HG03196 (cell line): ENCODE results near the gene NAA10.

Source experiments
- ATAC-seq: cut with Tn5 transposase; IDR thresholded peaks from one replicate; pipeline ENCODE4 v1.9.1; 2021; ENCODE audit not compliant: unreplicated experiment

The NAA10 gene

DNA sequence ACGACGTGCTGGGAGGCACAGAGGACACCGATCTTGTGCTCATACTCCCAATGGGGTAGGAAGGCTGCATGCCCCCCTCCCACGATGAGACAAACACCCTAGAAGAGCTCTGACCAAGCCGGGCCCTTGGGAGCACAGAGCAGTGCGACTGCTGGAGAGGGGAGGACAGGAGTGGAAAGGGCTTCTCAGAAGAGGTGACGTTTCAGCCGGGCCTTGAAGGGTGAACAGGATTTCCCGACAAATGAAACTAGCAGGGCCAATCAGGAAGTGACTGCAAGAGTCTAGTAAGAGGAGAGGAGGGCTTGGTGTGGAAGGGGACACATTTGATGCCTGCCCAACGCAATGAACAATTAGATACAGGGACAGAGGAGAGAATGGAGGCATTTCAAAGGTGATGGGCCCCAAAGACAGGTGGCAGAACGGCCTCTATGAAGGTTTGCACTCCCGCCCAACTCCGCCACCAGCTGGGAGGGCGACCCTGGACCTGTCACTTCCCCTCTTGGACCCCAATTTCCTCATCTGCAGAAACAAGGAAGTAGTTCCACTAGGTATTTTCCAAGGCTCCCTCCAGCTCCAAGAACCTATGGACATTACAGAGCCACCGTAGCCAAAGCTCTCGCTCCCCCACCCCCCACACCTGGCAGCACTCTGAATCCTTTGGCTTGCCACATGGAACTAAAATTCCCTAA lies 32.8 kb upstream of the NAA10 start:
- ATAC-seq, result no peak

GRCh38 chrX:153966841-153967535 lies 32.2 kb upstream of the NAA10 start:
- ATAC-seq, result no peak

DNA sequence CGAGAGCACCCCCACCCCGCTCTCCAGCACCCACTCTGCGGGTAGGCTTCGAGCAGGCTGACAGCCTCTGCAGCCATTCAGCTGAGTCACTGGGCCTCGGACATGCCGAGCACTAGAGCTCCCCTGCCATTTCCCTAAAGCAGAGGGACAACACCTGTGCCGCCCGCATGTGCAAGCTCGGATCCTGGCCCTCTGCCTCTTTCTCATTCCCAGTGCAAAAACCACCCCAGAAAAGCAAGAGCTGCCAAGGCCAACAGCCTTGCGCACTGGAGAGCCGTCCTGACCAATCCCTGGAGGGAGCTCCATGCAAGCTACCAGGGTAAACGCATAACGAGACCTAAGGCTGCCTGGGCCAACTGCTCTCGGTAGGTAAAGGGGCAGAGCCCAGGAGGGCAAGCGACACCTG lies 31.4 kb upstream of the NAA10 start:
- no peak for ATAC-seq

- ATAC-seq, result no peak
Observed at GRCh38 chrX:153965406-153965805, 30.6 kb upstream of the NAA10 start.

GRCh38 chrX:153964105-153964504 lies 29.3 kb upstream of the NAA10 start:
- ATAC-seq, result no peak

DNA sequence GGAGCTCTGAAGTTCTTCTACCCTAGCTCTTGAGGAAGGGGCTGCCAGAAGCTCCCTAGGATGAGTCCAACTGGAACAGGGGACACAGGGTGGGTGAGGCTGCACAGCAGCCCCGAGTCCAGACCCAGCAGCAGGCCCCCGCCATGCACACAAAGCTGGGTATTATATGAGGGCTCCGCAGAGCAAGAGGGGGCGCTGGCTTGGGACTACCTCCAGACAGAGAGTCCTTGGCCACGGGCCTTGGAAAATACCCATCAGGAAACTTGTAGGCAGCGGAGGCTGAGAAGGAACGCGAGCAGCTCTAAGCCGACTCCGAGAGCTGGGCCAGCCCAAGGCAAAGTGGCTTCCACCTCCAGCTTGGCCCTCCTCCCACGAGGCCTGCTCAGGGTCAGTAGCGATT lies 28.7 kb upstream of the NAA10 start:
- ATAC-seq, result no peak

GRCh38 chrX:153961292-153961691 lies 26.5 kb upstream of the NAA10 start:
- no peak for ATAC-seq

DNA sequence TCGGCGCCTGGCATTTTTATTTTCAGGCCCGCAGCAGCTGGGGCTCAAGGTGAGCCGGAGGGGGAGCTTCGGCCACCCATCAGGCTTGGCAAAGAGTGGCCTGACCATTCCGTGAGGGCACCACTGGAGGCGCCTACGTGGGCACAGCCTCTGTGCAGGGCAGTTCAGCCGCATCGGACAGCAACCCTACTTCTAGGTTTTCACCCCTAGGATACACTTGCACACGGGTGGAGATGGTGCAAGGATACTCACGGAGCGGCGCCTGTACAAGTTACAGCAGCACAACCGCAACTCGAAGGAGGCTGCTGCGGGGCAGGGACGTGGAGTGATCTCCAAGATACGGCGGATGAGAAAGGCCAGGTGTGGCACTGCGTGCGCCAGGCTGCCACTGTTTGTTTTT lies 25.9 kb upstream of the NAA10 start:
- ATAC-seq, result no peak

DNA sequence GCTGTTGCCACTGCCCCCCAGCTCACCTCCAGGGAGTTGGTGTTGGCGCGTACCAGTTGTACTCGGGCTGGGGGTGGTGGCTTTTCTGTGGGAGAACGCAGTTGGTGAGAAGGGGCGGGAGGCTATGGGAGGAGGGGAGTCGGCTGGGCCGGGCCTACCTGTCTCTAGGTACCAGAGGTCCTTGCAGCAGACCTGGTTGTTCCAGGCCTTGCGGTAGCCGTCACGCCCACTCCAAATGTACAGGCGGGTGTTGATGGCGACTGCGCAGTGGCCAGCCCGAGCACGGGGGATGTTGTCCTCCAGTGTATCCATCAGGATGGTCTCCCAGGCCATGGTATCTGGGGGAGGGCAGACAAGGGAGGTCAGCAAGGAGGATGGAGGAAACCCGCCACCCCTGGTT lies 25.2 kb upstream of the NAA10 start:
- no peak for ATAC-seq

DNA sequence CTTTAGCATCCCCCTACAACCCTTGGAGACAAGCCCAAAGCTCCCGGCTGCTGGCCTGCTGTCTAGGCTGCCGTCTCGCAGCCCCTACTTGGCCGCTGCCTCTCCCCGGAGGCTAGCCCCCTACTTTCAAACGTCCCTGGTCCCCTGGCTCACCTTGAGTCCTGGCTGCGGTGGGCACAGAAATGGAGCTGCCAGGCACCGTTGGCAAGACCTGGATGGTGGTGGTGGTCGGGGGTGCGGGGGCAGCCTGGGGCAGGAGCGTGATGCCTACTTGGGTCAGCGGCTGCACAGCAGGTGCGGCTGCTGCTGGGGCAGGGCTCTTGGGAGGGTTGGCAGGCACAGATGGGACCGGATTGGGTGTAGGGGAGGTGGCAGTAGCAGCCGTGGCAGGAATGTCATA lies 24.8 kb upstream of the NAA10 start:
- ATAC-seq, result no peak

GRCh38 chrX:153958605-153959004 lies 23.8 kb upstream of the NAA10 start:
- no peak for ATAC-seq

DNA sequence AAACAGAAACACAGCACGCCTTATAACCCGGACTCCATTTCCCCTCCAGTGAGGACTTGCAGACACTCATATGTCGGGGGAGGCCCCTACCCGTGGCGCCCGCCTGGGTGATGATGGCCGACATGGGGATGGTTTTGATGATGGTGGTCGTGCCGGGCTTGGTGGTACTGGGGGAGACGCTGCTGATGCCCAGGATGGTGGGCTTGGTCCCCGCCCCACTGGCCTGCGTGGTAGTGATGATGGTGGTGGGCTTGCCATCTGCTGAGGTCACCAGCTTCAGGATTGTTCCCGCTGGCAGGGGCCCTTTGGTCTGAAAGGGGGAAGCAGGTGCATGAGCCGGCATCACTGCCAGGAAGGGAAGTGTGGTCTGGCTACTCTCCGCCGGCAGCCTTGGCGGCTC lies 22.4 kb upstream of the NAA10 start:
- no peak for ATAC-seq

- no peak for ATAC-seq
Observed at GRCh38 chrX:153956044-153956907, 21.4 kb upstream of the NAA10 start.

- no peak for ATAC-seq
Observed at GRCh38 chrX:153955228-153955732, 20.4 kb upstream of the NAA10 start.

GRCh38 chrX:153954558-153955227 lies 19.9 kb upstream of the NAA10 start:
- ATAC-seq, result no peak

DNA sequence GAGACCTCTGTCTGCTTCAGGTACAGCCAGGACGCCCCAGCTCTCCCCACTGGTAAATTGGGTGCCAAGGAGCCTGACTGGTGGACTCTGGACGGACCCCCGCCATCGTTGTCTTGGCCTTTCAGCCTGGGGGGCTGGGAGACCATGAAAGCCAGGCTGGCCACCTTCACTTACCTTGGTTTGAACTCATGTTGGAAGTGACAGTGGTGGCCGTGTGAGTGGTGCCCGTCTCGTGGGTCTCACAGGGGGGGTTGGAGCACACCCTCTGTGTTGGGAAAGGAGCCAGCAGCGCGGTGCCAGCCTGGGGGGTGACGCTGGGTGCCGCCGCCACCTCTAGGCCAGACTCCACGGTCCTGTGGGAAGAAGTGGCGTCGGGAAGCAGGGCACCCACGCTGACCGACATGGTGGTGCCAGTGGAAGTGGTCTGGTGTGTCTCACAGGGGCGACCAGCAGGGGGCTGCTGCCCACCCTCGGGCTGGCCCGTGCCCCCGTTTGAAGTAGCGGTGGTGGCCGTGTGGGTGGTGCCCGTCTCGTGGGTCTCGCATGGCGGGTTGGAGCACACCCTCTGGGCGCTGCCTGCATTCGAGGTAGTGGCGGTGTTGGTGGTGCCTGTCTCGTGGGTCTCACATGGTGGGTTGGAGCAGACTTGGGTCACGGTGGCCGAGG lies 19.2 kb upstream of the NAA10 start:
- ATAC-seq, result no peak

- no peak for ATAC-seq
Observed at GRCh38 chrX:153953342-153953830, 18.5 kb upstream of the NAA10 start.

DNA sequence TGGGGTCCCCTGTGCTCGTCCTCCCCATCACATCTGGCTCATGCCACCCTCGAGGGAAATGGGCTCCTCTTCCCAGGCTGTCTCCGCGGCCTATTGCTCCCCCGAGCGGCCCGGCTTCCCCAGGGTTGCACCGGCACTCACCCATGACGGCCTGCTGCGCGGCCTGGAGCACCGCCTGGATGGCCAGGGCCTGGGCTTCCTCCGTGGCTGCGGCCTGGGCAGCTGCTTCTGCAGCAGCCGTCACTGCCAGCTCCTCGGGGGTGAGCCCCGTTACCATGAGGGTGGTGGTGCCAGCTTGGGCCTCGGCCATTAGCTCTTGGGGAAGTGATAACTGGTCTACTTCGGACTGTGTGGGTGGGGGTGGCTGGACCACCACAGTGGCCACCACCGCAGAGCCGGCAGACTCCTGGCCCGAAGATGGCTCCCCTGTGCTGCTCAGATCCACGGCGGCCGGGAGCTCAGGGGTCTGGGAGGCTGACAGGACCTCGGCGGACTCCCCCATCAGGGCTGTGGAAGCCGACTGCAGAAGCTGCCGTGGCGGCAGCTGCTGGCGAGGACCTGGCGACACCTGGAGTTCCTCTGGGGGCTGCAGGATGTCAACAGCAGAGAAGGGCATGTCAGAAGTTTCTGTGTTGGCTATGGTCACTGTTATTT lies 17.7 kb upstream of the NAA10 start:
- no peak for ATAC-seq

- no peak for ATAC-seq
Observed at GRCh38 chrX:153951683-153952372, 17.0 kb upstream of the NAA10 start.
